Breast epithelium (tissue), 4 donors: ENCODE measurements around the gene GTF2F2. TPM values are rescaled to one million over a fixed set of nuclear protein-coding genes. Genes with fewer than 3 reads are reported as not detected.

ENCODE experiments used
- DNase-seq, 2 donors: peaks; one replicate each; pipeline ENCODE4 v3.0.0-alpha.2; 2019; ENCODE audit warnings: low spot score in 2 of 2
- H3K27ac ChIP-seq, 2 donors: fragments of 200-600 bp; sonication (generic) in 1 of 2; one replicate each; pipeline ENCODE4 v1.5.1; 2016 to 2019; ENCODE audit warnings: mild to moderate bottlenecking in 1 of 2
- H3K27me3 ChIP-seq, 2 donors: fragments of 200-600 bp; sonication (generic) in 1 of 2; one replicate each; pipeline versions ENCODE4 v1.5.1 to v1.6.0; 2017 to 2019; ENCODE audit warnings: control low read depth in 1 of 2, mild to moderate bottlenecking in 1 of 2
- H3K36me3 ChIP-seq: fragments of 200-600 bp; one replicate; pipeline ENCODE4 v1.5.1; 2019
- H3K4me1 ChIP-seq, 2 donors: fragments of 200-600 bp; sonication (generic); one replicate each; pipeline ENCODE4 v1.5.1; 2016 to 2019; ENCODE audit warnings: control low read depth in 1 of 2
- H3K4me3 ChIP-seq, 3 donors: fragments of 200-600 bp; sonication (generic); 1 replicate in 2 of 3; 2 replicates in 1 of 3; pipeline ENCODE4 v1.5.1; 2016 to 2019; ENCODE audit warnings: mild to moderate bottlenecking in 3 of 3, moderate library complexity in 2 of 3
- H3K9me3 ChIP-seq, 2 donors: fragments of 200-600 bp; sonication (generic) in 1 of 2; one replicate each; pipeline ENCODE4 v1.5.1; 2016 to 2019; ENCODE audit warnings: control low read depth in 1 of 2
- CTCF ChIP-seq, 3 donors: fragments of 450-650 bp; IDR thresholded peaks; one replicate each; pipeline ENCODE4 v1.5.1; 2016 to 2017; ENCODE audit warnings: antibody characterized with exemption in 3 of 3, mild to moderate bottlenecking in 3 of 3, moderate library complexity in 3 of 3
- POLR2A ChIP-seq: fragments of 450-650 bp; IDR thresholded peaks from one replicate; pipeline ENCODE4 v1.6.1; 2016; ENCODE audit warnings: antibody characterized with exemption, mild to moderate bottlenecking, moderate library complexity
- POLR2AphosphoS5 ChIP-seq, 3 donors: sonication (generic); formaldehyde crosslinking; IDR thresholded peaks; one replicate each; pipeline ENCODE4 v1.6.1; 2017; ENCODE audit warnings: antibody characterized with exemption in 3 of 3
- intact Hi-C: fragments of 100-400 bp; cut with DNase I; formaldehyde crosslinking; loops from one replicate; pipeline ENCODE4 v1.15.1; 2023; ENCODE audit warnings: low total_unique reads
- total RNA-seq, 3 donors: library from RNA; depleted of rRNA; stranded (reverse); fragments of >200 nt; gene quantifications; one replicate each; pipeline ENCODE4 v1.1.0, GENCODE V29; 2016

Gene GTF2F2
- total RNA-seq, 3 donors from 2014 or later = 10.9 to 23.4 (median 20.6) TPM

DNA sequence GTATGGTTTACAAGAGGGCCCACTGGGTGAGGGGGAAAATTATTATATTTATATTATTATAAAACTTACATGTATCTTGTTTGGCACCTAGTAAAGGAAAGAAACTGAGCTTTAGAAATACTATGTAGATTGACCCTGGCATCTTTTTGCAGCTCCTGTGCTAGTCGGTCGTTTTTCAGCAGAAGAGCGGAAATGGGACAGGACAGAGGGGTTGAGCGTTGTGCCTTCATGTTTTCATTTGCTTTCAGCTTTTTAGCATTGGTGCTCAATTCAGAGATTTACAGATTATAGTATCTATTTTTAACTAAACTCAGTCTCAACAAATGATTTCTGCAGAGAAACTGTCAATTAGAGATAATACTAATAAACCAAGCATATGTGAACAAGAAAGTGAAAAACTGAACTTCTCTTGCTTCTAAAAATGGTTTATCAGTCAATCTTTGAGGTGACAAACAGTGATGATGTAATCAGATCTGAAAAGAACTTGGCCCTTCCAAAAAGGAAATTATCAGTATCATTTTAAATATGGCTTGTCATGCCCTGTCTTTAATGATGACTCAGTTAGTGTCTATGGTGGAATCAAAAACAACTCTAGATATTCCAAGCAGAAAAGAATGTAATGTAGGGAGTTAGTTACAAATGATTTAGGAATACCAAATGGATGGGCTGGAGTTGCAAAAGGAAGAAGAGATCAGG, 137.5 kb downstream of the GTF2F2 start:
- Histone ChIP-seq H3K36me3 (no peaks in the 10 kb centered on the region), H3K4me1 (no peaks in the 10 kb centered on the region), H3K27me3 (no peaks in the 10 kb centered on the region), H3K9me3 (no peaks in the 10 kb centered on the region), H3K4me3 (no peak overlapping the region), H3K27ac (no peak overlapping the region)
- intact Hi-C loops = no loop called here
- no peak for DNase-seq
- no peak for TF ChIP-seq CTCF (IDR thresholded peaks at IDR 0.05)
- no peak for TF ChIP-seq POLR2A
- no peak for TF ChIP-seq POLR2AphosphoS5 (IDR thresholded peaks at IDR 0.05)

- TF ChIP-seq POLR2AphosphoS5 (IDR thresholded peaks at IDR 0.05) (no peak), POLR2A (no peak), CTCF (IDR thresholded peaks at IDR 0.05) (no peak)
- intact Hi-C loops = no loop called here
- Histone ChIP-seq H3K27ac (no peak overlapping the region), H3K9me3 (no peaks in the 10 kb centered on the region), H3K27me3 (no peaks in the 10 kb centered on the region), H3K36me3 (no peaks in the 10 kb centered on the region), H3K4me1 (no peaks in the 10 kb centered on the region), H3K4me3 (no peak overlapping the region)
- no peak for DNase-seq
Observed at GRCh38 chr13:45258334-45258675, 138.0 kb downstream of the GTF2F2 start.

- no peaks in the 10 kb centered on the region for H3K36me3 ChIP-seq
Observed at GRCh38 chr13:45267215-45267614, 146.9 kb downstream of the GTF2F2 start.

DNA sequence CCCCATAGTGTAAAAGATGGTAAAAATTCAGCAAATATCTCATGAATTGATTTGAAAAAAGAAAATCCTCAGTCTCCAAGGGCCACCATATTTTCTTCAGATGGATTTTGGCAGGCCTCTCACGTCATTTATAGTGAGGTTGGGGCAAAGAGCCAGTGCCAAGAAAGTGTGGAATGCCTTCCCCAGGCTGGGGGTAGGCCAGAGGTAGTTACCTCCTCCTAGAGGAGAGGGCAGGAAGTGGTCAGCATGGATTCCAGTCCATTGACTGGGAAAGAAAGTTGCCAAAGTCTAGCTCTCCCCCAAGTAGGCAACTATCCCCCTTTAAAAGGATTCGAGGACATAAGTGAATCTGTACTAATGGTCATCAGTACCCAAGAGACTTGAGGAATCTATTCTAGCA, 148.9 kb downstream of the GTF2F2 start:
- Histone ChIP-seq H3K4me1 (no peaks in the 10 kb centered on the region), H3K27me3 (no peaks in the 10 kb centered on the region), H3K4me3 (no peak overlapping the region), H3K9me3 (no peaks in the 10 kb centered on the region), H3K27ac (no peak overlapping the region), H3K36me3 (no peaks in the 10 kb centered on the region)
- TF ChIP-seq CTCF (IDR thresholded peaks at IDR 0.05) = no peak
- TF ChIP-seq POLR2AphosphoS5 (IDR thresholded peaks at IDR 0.05) = no peak
- TF ChIP-seq POLR2A = no peak
- intact Hi-C loops = no loop called here
- no peak for DNase-seq

More at GRCh38 chr13:45267215-45267614, 146.9 kb downstream of the GTF2F2 start:
- Histone ChIP-seq H3K27me3 (no peaks in the 10 kb centered on the region), H3K9me3 (no peaks in the 10 kb centered on the region), H3K4me3 (no peak overlapping the region), H3K4me1 (no peaks in the 10 kb centered on the region), H3K27ac (no peak overlapping the region)
- no peak for DNase-seq
- TF ChIP-seq POLR2A = no peak
- TF ChIP-seq POLR2AphosphoS5 (IDR thresholded peaks at IDR 0.05) = no peak
- no peak for TF ChIP-seq CTCF (IDR thresholded peaks at IDR 0.05)
- intact Hi-C loops = no loop called here

DNA sequence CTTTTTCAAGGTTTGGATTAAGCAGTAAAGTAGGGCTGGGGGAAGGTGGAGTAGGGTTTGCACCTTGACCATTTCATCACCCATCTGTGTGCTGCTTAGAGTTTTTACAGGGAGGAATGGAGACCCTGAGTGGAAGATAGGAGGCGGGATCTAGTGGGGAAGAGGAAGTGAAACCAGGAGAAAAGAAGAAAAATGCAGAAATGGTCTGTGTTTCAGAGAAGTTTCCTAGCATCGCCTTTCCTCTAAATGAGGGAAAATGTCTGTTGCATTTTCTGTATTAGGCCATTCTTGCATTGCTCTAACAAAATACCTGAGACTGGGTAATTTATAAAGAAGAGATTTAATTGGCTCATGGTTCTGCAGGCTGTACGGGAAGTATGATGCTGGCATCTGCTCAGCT, 156.6 kb downstream of the GTF2F2 start:
- no peak overlapping the region for H3K4me3 ChIP-seq
- no peaks in the 10 kb centered on the region for H3K36me3 ChIP-seq
- H3K27ac ChIP-seq = no peak overlapping the region
- no peaks in the 10 kb centered on the region for H3K4me1 ChIP-seq
- H3K27me3 ChIP-seq = no peaks in the 10 kb centered on the region
- intact Hi-C loops = no loop called here
- H3K9me3 ChIP-seq = no peaks in the 10 kb centered on the region
- no peak for DNase-seq
- TF ChIP-seq CTCF (IDR thresholded peaks at IDR 0.05) = no peak
- no peak for TF ChIP-seq POLR2A
- TF ChIP-seq POLR2AphosphoS5 (IDR thresholded peaks at IDR 0.05) = no peak
